GM18870 (cell line): ENCODE data around the gene SLC12A9.
A peak's percentile ranks its signal among the peaks of the same experiment; 100 is the strongest.

Experiments used
- ATAC-seq: cut with Tn5 transposase; IDR thresholded peaks from one replicate; pipeline ENCODE4 v1.9.1; 2021; ENCODE audit warnings: moderate library complexity; ENCODE audit not compliant: unreplicated experiment

The SLC12A9 gene

DNA sequence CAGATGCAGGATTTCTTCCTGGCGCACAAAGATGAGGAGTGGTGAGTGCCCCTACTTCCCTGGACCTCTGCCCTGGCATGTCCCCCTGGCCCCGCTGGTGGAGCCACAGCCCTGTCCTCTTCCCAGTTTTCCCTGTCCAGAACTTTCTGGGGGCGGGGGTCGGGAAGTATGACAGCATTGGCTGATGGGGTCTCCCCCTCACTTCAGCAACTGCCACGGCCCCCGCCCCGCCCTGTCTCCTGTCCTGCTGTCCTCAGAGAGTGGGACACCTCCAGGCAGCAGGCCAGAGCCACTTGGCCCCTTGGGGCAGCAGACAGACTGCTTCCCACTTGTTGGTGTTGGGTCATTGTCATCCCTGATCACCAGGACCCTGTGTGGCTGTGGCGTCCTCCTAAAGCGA lies 29.7 kb downstream of the SLC12A9 start:
- ATAC-seq = no peak

GRCh38 chr7:100882785-100883526 lies 30.4 kb downstream of the SLC12A9 start:
- no peak for ATAC-seq

DNA sequence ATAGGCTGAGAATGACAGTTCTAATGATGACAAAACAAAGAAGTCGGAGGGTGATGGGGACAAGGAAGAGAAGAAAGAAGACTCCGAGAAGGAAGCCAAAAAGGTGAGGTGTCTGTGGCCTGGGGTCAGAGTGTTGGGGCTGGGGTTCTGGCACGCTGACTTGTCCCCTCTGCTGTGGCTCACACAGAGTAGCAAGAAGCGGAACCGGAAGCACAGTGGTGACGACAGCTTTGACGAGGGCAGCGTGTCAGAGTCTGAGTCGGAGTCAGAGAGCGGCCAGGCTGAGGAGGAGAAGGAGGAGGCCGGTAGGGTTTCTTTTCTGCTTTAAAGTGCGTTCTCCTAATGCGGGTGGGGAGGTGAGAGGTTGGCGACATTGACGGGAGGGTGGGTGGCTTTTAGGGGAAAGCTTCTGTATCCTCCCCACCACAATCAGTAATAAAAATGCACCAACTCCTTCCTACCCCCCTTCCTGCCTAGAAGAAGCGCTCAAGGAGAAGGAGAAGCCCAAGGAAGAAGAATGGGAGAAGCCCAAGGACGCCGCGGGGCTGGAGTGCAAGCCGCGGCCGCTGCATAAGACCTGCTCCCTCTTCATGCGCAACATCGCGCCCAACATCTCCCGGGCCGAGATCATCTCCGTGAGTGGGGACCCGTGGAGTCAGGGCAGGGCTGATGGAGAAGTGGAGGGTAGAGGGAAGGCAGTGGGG lies 32.4 kb downstream of the SLC12A9 start:
- no peak for ATAC-seq

DNA sequence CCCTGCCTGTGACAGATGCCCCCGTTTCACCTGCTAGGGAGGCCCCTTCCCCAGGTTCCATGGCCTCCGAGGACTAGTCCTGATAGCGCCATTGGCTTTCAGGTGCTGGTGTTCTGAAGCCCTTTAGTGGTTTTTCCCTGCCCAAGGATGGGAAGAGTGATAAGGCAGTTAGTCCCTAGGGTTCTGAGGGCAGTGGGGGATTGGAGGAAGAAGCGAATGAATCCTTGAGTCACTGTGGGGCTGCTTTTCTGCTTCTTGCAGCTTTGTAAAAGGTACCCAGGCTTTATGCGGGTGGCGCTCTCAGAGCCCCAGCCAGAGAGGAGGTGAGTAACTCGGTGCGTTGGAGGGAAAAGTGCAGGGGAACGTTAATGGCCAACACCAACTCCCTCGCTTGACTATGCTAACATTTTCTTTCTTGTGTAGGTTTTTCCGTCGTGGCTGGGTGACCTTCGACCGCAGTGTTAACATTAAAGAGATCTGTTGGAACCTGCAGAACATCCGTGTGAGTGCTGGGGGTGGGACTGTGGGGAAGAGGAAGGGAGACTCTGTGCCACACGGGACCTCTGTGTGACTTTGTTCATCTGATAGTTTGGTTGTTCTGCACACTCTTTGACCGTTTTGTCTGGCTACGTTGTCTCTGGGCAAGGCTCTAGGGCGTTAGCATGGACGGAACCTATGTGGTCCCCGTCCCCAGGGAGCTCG lies 33.1 kb downstream of the SLC12A9 start:
- ATAC-seq = no peak

DNA sequence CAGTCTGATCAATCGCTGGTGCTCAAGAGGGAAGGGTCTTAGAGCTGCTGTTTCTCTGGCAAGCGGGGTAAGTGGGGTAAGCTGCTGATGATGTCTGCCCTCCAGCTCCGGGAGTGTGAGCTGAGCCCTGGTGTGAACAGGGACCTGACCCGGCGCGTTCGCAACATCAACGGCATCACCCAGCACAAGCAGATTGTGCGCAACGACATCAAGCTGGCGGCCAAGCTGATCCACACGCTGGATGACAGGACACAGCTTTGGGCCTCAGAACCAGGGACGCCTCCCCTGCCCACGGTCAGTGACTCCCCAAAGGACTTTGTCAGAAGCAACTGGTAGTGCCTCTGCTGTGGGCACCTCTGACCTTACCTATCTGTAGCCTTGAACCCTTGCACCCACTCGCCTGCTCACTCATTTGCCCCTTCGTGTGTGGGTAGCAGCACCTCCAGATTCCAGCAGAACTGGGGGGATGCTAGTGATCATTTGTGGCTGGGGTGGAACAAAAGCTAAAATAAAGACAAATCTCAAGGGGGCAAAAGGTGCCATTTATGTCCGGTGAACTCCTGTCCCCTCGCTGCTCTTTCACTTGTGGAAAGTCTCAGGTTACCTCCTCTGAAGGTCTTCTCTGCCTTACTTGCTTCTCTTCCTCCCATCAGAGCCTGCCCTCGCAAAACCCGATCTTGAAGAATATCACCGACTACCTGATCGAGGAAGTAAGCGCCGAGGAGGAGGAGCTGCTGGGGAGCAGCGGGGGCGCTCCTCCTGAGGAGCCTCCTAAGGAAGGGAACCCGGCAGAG lies 33.8 kb downstream of the SLC12A9 start:
- no peak for ATAC-seq

- ATAC-seq = no peak
Measured at GRCh38 chr7:100886936-100887515, 34.5 kb downstream of the SLC12A9 start.

DNA sequence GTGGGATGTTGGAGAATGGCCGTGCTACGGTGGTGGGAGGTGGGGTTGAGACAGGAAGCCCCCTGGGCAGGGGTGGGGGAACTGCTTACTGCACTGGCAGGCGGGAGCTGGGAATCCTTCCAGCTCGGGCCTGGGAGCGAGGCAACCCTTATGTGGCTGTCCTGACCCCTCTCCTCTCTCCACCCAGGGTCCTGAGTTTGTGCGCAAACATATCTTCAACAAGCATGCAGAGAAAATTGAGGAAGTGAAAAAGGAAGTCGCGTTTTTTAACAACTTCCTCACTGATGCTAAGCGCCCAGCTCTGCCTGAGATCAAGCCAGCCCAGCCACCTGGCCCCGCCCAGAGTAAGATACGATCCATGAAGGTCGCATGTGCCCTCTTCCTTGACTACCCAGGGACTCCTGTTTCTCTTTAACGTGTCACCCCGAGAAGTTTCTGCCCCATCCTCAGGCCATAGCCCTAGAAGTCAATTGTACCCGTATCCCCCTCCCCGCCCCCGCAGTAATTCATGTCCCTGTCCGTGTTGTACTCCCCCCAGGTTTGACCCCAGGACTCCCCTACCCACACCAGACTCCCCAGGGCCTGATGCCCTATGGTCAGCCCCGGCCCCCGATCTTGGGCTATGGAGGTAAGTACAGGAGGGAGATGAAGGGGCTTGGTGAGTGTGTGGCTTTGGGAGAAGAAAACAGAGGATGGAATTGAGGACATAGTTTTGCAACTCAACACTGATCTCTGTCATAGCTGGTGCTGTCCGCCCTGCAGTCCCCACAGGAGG lies 35.2 kb downstream of the SLC12A9 start:
- peak; percentile 42 for ATAC-seq

GRCh38 chr7:100888291-100888987 lies 35.9 kb downstream of the SLC12A9 start:
- no peak for ATAC-seq

DNA sequence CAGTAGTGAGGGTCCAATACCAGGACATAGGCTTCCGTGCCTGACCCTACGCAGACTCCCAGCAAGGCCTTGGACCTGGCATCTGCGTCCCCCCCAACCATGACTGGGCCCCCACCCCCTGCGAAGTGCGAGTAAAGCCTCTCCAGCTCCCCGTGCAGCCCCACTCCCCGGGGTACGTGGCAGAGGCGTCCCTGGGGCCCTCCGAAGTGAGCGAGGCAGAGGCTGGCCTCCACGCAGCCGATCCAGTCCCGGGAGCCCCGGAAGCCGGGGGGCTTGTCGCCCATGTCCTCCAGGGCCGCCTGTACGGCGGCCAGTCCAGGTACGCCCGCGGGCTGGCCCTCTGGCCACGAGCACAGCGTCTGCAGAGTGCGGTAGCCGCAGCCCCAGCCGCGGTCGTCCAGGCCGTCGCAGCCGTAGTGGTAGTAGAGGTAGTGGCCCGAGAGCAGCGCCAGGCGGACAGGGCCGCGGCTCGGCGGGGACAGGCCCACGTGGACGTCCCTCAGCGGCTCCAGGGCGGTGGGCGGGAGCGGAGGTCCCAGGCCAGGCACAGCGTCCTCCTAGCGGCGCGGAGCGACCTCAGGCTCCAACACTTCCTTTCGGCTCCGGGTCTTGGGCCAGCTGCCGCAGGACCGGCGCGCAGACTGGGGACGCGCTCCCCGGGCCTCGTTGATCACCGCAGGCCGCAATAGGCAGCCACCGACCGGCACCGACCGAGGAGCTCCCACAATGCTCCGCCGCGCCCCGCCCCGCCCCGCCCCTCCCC lies 36.7 kb downstream of the SLC12A9 start, which contains the start of gene UFSP1:
Gene UFSP1 (minus strand): TSS at position 728 of the 763 bp plus-strand sequence. CDS start 444 bp downstream, at position 284.
- no peak for ATAC-seq

DNA sequence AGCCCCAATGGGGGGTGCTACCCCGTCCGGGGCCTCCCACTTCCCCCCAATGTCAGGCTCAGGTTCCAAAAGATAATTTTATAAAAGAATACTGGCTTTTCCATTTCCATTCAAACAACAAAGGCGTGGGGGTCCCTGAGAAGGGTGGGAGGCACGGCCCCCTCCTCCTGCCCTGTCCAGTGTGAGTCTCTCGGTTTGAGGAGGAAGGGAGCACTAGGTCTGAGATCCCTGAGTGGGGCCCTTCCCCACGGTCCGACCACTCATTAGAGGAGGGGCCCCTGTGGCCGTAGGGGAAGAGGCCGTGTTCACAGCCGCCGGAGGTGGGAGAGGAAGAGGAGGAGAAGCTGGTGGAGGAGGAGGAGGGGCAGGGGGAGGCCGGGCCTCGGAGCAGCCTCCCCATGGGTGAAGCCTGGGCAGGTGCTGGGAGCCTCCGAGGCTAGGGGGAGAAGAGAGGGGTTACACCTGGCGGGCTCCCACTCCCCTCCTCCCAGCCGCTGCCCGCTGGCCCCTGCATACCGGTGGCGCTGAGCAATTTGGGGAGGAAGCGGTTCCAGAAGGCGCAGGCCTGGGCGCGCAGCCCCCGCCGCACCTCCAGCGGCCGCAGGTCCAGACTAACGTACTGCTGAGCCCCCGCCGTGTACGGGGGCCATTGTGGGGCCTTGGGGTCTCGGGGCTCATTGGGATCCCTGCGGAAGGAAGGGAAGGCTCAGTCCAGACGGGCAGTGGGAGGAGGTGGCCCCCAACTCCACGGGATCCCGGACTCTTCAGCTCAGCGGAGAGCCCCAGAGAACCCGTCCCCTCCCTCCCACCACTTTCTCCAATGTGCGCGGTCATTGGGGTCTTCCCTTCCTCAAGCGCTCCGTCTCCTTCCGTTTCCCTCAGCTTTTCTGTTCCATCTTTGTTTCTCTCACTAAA lies 38.4 kb downstream of the SLC12A9 start:
- no peak for ATAC-seq

GRCh38 chr7:100891568-100892247 lies 39.2 kb downstream of the SLC12A9 start:
- no peak for ATAC-seq

GRCh38 chr7:100892364-100893317 lies 40.1 kb downstream of the SLC12A9 start:
- ATAC-seq = no peak

DNA sequence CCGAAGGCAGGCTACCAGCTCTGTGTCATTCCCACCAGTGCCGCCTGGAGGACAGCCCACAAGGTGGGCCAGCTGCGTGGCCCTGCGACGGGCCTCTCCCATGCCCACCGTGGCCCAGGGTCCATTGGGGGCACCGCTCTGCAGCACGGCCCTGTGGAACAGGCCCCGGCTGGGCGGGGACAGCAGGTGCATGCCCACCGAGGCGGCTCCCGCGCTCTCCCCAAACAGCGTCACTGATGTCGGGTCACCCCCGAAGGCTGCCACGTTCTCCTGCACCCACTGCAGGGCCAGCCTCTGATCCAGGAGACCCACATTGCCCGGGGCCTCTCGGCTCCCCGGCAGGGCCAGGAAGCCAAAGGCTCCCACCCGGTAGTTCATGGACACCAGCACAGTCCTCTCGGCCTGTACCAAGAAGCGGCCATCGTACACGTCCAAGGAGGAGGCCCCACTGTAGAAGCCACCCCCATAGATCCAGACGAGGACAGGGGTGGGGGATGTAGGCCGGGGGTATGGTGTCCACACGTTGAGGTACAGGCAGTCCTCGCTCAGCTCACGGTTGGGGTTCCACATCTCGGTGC lies 40.9 kb downstream of the SLC12A9 start:
- ATAC-seq = no peak

DNA sequence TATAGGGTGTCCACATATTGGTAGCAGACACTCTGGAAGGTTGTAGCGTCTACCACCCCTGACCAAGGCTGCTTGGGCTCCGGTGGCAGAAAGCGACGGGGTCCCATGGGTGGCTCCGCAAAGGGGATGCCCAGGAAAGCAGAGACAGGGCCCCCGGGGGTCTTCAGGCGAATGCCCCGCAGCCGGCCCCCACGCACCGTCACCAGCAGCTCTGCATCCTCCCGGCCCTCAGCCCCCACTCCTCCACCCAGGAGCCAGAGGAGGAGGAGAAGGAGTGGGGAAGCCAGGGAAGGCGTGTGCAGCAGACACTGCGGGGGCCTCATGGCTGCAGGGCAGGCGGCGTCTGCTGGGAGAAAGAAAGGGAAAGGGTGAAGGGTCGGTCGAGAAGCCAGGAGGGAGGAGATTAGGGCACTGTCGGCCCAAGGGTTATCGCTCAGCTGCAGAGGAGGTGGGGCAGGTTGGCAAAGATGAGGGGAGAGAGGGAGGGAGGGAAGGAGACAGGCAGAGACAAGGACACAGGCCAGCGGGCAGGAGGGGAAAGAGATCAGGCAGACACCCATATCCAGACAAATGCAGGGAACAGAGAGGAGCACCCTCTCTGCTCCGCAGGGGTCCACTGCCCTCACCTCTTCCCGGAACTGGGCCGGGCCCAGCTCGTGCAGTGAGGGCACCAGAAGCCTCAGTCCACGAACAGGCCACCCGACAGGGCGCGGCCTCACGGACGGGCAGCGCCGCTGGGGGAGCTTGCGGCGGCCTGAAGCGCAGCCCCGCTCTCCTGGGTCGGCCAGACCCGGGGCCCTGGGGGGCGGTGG lies 41.6 kb downstream of the SLC12A9 start:
- no peak for ATAC-seq
